Stimulated activated CD4-positive, alpha-beta T cell treated with anti-CD3 and anti-CD28 coated beads, Interleukin-15, amount 100 ng/mL, for 1 hour (primary cell): ENCODE data around the gene SH3PXD2B.

Experiments
- DNase-seq, 2 donors: peaks; one replicate each; pipeline ENCODE4 v3.0.0-alpha.2; 2020; ENCODE audit warnings: low read depth in 1 of 2, low spot score in 1 of 2

Gene SH3PXD2B

DNA sequence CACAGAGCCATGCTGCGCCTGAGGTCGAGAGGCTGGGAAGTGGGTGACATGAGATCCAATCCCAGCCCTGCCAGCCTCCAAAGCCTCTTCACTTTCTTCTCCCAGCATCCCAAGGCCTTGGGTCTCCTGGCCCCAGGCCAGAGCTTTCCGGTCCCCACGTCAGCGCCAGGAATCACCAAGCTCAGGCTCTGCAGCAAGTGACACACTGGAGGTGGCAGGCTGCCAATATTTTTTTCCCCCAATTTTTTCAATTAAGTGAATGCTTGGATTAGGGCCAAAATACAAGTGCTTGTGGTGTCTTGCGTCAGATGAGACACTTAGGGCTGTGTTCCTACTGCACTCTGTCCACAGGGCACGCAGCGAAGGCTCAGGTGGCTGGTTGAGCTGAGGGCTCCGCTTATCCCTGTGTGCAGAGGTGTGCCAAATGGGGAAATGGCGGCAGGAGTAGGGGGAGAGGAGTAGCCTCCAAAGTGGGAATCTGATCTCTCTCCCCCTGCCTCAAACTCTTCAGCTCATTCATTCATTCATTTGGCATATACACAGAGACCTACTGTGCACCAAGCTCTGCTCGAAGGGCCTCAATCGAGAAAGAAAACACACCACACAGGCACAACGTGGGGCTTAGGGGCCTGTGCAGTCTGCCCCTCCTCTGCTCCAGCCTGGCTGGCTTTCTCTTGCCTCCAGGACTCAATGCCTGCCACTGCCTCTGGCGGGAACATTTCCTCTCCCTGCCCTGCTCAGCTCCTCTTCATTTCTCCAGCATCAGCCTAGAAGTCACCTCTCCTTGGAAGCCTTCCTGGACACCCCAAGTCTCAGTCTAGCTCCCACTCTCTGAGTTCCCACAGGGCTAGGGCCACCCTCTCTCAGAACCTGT is 16.6 kb downstream of the SH3PXD2B start:
- no peak for DNase-seq

DNA sequence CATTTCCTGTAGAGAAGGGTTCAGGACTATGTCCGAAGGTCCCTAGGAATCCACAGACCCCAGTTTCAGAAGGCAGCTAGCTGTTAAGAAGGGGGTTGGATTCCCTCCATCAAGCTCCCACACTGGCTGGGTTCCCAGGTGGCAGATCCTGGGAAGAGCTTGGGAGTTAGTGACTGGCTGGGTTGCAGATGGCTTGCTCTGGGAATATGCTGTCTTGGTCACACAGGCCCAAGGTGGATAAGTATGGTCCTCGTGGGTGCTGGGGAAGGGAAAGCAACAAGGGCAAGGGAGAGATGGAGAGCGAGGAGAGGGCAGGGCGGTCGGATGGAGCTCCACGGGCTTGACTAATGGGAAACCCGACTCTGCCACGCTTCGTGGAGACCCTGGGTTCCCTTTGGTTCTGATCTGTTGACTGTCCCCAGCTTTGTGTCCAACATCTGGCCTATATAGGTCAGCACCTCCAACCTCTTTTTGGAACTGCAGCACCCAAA is 17.4 kb downstream of the SH3PXD2B start:
- DNase-seq = no peak

DNA sequence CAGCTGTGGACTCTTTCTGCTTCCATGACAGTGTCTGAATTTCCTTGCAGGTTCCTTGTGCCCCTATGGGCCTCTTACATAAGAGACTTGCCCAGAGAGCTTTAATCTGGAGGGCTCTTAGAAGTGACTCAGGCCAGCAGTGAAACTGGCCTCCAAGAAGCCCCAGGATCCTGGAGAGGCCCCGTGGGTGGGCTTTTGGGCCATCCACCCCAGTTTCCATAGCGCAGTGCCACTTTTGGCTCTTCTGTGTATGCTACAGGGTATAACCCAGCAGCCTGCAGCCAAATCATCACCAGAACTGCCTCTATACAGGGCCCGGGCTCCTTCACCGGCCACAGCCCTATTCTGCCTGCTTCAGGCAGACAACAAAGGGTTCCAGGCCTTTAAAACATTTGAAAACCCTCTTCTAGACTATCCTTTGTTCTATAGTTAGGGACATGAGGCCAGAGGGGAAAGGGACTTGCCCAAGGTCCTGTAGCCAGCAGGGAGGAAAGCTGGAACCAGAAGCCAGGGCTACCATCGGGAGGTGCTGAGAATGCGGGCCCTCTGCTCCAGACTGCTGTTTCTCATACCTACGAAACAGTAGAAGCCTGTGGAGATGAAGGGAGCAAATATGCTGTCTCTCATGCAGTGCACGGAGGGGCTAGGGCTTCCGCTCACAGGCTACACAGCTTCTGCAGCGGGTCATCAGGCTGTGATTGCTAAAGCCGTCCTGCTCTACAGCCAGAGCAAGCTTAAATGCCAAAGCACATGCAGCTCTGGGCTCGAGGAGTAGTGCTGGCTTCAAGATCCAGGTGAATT is 18.0 kb downstream of the SH3PXD2B start:
- DNase-seq = no peak

DNA sequence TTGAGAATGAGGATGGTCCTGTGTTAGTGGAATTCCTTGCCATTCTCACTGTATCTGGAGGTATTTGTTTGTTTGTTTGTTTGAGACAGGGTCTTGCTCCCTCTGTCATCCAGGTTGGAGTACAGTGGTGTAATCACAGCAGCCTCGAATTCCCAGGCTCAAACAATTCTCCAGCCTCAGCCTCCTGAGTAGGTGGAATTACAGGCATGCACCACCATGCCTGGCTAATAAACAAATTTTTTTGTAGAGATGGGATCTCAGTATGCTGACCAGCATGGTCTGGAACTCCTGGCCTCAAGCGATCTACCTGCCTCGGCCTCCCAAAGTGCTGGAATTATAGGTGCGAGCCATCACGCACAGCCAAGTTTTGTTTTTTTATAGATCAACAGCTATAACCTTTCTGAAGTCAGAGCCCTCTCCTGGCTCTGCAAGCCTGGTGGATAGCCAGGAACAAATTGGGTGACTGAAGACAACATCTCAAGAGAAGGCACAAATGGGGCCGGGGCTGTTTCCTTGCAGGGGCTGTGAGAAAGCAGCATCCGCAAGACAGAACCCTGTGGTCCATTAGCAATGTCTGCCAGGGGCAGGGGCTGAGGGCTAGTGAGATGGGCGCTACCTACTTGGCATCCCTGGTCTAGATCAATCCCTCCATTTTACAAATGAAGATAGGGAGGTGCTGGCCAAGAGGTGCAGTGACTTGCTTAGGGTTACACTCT is 18.8 kb downstream of the SH3PXD2B start:
- no peak for DNase-seq

DNA sequence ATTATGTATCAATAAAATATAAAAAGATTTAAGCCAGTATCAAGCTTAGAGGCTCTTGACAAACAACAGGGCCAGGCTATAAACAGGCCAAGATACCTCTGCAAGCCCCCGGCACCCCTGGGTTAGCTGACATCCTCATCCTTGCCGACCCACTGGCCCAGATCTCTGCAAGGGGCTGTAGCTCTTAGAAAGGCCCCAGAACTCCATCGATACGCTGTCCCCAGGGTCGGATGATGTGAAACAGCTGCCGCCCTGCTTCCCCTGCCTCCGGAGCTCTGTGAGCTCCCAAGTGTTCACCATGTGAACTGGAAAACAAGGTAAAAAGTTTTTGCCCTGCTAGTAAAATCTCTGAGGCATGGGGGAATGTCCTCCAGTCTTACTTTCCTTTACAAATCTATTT is 20.1 kb downstream of the SH3PXD2B start:
- DNase-seq = no peak

DNA sequence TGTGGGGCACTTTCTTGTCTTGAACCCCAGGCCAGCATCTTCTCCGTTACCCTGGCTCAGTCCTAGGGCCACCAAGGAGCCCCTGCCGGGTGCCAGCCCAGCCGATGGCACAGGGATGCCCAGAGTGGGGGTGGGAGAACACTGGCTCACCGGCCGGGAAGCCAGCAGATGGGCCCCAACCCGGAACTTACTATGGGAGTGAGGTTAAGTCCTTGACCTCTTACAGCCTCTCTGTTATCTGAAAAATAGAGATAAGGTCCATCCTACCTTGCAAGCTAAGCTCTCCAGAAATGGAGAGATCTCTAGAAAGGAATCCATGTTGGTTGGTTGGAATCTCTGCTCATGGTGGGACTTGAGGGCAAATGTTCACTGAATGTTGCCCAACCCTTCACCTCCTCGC is 20.8 kb downstream of the SH3PXD2B start:
- DNase-seq = no peak

DNA sequence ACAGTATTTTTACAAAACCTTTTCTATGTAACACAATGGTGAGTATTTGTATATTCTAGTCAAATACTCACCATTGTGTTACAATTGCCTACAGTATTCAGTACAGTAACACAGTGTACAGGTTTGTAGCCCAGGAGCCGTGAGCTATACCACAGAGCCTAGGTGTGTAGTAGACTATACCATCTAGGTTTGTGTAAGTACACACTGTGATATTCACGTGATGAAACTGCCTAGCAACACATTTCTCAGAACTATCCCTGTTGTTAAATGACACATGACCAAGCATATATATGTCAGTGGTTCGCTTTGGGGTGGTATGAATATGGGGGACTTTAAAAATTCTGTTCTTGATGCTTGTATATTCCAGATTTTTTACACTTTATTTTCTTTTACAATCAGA is 21.3 kb downstream of the SH3PXD2B start:
- no peak for DNase-seq

DNA sequence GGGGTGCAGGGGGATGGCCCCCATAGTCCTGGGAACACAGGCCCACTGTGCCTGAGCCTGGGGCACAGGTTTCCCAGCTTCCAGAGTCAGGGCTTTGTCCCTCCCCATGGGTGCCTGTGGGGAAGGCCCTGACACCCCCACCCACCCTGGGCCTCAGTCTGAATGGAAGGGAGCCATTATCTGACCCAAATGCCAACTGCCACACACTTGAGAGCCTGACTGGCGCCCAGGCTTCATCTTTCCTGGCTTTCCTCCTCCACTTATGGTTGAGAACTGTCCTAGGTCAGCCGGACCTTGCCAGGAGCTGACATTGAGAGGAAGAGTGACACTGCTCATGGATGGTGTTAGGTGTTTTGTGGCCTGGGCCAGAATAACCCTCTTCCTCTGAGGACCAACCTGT is 24.0 kb downstream of the SH3PXD2B start:
- no peak for DNase-seq

DNA sequence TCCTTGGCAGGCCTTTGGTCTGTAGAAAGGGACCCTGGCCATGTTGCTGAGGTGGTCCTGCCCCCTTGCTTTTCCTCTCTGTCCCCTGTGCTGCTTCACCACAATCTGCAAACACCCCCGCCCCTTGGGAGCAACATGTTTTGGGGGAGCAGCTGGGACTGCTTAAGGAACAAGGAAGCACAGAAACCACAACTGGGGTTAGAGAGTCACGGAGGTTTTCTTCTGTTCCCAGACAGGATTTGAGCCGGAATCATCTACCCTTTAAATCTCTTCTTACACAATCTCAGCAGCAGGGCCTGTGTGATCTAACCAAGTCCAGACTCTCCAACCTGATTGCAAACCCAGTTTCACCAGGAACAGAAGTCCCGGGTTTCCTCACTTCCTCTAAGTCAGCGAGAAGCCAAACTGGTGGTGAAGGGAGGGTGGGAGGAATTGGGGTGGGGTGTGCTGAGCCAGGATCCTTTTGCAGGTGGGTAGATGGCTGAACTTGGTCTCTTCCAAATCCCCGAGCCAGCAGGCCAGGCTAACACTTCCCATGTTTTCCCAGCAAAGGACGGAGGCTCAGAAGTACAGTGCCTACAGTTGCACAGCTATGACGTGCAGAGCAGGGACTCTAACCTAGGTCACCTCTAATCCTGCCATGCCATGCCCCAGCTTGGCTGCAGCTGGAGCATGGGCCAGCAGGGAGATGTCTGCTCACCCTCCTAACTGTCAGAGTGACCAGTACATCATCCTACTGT is 25.0 kb downstream of the SH3PXD2B start:
- DNase-seq = no peak

DNA sequence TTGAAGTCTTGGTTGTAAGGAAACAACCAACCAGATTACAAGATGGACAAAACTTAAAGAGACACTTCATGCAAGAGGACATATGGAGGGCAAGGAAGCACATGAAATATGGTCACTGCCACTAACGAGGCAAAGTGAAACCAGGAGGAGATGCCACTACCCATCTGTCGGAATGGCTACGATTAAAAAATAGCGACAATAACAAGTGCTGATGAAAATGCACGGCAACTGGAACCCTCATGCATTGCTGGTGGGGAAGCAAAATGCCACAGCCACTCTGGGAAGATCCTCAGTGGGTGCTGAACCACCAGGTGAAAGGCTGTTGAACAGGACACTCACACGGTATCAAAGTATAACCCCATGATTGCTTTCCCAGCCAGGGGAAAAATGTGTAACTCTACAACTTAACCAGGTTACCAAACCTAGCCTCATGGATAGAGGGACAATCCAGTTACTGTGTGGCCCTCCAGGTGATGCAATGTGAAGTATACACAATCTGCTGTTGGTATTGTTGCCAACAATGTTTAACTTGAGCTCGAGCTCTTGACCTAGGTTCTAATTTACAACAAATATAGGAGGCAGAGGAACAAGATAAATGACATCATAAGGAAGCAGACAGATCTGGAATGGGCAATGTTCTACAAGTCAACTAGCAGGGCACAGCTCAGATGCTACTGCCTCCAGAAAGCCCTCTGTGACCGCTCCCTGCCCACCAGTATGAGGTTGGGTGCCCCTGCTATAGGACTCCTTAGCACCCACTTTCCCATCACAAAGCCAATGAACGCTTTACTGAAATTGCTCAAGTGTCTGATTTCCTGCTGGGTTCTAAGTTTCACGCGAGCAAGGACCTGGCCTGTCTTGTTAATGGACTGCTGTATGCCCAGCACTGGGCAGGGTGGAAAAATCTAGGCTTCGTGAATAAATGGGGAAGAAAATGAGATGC is 25.8 kb downstream of the SH3PXD2B start:
- DNase-seq = no peak

DNA sequence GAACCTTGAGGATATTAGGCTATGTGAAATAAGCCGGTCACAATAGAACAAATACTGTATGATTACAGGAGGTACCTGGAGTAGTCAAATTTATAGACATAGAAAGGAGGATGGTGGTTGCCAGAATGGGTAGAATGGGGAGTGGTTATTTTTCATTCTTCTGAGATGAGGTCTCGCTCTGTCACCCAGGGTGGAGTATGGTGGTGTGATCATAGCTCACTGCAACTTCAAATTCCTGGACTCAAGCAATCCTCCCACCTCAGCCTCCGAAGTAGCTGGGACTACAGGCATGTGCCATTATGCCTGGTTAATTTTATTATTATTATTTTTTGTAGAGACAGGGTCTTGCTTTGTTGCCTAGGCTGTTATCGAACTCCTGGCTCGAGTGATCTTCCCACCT is 27.1 kb downstream of the SH3PXD2B start:
- DNase-seq = no peak

DNA sequence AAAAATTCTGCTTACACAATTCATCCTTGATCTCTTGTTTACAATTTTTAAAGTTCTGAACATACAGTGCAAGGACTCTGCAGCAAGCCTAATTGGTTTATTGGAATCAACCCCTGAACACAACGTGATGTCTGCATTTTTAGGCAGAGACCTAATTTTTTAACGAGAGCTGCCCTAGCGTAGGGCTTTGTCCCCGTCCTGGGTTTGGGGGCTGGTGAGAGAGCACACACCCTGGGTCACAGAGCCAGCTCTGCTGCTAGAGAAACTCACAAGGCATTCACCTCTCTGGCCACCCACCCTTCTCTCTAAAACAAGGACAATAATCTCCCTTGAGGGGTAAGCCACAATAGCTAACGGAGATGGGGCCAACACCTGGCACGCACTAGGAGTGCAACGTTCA is 28.2 kb downstream of the SH3PXD2B start:
- no peak for DNase-seq

DNA sequence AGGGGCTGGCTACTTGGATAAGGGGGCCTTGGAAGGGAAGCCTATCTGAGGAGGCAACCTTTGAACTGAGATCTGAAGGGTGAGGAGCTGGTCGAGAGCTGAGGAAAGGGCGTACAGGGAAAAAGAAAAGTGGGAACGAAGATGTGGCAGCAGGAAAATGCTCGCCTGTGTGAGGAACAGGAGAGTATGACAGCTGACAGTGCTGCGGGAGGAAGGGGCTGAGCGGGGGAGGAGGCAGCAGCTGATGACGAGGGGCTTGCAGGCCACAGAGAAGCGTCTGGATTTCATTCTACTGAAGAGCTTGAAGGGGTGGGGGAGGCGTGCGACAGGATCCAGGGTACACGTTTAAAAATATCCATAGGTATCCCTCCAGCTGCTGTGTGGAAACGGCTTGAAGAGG is 28.9 kb downstream of the SH3PXD2B start:
- no peak for DNase-seq

DNA sequence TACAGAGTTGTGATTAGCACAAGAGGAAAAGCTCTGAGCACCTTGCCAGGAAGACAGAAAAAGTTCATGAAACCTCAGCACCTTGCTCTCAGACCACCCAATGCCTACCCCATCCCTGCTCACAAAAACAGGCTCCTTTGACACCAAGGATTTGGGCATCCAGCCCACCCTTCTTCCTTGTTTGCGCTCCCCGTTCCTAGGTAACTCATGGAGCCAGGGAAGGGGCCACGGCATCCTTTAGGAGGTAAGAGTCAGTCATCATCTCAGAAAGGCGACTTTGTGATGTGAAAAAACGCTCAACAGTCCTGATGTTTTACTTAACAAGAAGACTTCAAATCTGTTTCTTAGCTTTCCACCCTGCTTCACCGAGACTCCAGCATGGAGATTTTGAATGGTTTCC is 29.5 kb downstream of the SH3PXD2B start:
- no peak for DNase-seq

DNA sequence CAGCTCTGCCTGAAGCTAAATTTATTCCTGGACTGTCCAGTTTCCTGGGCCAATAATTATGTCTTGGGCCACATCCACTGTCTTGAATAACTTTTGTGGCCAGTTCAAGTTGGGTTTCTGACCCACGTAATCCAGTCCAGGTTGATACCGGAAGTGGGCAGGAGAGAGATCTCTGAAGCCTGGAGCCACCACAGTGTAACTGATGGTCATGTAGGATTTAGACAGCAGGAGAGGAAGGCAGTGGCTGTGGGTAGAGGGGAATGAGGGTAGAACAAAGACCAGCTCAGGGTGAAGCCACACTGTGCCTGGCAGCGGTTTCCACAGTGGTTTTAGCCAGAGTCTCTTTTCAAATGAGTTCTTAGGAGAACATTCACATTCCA is 30.2 kb downstream of the SH3PXD2B start:
- DNase-seq = no peak

DNA sequence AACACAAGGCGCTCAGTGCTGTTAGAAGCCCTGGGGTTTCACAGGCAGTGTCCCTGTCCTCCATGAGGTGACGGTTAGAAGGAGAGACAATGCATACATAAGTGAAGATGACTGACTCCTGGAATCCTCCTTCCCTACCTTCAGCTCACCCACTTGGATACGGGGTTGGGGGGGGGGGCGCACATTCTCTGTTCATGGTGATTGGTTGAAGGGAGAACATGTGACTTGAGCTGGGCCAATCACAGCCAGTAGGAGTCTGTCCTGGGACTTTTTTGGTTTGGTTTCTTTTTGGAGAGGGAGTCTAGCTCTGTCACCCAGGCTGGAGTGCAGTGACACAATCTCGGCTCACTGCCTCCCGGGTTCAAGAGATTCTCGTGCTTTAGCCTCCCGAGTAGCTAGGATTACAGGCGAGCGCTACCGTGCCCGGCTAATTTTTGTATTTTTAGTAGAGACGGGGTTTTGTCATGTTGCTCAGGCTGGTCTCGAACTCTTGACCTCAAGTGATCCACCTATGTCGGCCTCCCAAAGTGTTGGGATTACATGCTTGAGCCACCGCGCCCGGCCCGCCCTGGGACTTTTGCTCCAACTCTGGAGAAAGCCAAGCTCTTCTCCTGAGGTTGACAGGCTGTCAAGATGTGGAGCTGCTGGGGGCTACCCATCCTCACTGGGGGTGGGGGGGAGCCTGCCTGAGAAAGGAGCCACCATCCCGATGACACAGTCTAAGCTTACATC is 30.8 kb downstream of the SH3PXD2B start:
- DNase-seq = no peak

DNA sequence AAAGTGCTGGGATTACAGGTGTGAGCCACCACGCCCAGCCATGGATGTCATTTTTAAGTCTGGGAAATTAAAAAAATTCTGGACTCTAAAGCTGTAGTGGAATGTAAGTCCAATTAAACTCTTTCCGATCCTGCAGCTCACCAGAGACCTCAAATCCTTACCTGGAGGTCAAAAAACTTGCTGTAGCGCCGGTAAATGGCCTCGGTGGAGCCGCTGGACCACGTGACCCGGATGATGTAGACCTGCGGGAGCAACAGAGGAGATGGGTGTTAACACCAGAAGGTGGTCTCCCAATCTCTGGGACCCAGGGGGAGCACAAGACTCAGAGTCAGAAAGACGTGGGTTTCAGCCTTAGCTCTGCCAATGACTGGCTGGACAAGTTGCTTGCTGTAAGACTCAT is 32.1 kb downstream of the SH3PXD2B start:
- DNase-seq = no peak

DNA sequence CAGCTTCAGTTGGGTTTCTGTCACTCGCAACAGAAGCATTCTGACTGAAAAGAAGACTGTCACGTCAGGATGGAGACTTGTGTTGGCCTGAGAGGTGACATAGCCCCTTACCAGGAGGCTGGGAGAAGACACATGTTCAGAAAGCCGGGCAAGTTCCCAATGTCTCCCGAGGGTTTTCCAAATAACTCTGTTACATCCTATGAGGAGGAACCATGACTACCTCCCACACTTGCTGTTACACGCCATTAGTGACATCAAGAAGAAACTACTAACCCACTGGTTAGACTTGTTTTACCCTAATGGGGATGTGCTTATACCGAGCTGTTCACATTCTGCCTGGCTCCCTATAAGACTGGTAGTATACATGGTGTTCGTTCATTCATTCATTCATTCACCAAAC is 33.3 kb downstream of the SH3PXD2B start:
- DNase-seq = no peak

DNA sequence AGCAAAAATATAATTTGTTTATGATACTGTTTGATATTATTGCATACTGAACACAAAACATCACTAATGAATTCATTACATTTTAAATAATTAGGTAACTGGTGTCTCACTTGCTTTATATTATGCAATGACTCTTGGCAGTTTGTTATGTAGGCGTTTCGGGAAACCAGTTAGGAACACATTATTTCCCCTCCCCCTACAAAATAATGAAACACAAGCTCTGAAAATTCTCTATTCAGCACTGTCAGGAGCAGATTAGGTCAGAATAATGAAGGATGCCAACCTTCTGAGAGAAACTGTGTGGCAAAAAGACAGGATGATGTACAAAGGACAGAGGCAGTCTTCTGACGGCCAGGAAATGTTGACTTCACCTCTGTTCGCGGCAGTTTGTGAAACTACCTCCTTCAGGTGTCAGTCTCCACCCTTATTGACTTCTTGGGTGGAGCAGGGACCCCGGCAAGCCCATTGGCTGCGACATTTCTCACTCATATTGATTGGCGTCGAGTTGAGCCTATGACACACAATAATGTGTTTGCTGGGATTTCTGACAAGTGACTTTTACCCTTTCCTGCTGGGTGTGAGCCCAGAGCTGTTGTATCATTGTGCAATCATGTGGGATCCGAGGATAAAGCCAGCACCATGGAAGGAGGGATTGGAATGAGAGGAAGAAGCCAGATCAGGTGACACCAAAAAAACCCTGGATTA is 33.9 kb downstream of the SH3PXD2B start:
- no peak for DNase-seq
